Measurements from ENCODE around the gene ZNF385A. TPM values are rescaled to one million over a fixed set of nuclear protein-coding genes. Genes with fewer than 3 reads are reported as not detected.

ZNF385A gene
- total and polyA plus RNA-seq, 4 donors, result 2.5 to 4.0 (median 2.8) TPM

- Histone ChIP-seq H3K9me3 (ENCODE audit: control insufficient read depth in 4 of 4, low read length in 3 of 4) (no peaks in the 10 kb centered on the region), H3K4me3 (ENCODE audit: low read depth in 1 of 3, low read length in 3 of 3) (no peak overlapping the region), H3K36me3 (ENCODE audit: control insufficient read depth in 4 of 4, insufficient read depth in 3 of 4, low read depth in 1 of 4, low read length in 3 of 4) (no peaks in the 10 kb centered on the region), H3K27me3 (ENCODE audit: control insufficient read depth in 4 of 4, insufficient read depth in 4 of 4, low read length in 3 of 4) (no peaks in the 10 kb centered on the region), H3K9ac (ENCODE audit: low read depth in 1 of 2, low read length in 2 of 2) (no peak overlapping the region), H3K4me1 (ENCODE audit: control insufficient read depth in 4 of 4, insufficient read depth in 4 of 4, low read length in 3 of 4) (peaks cover 5 to 11% (median 7%) of the 10 kb centered on the region in 4 donors), H3K27ac (ENCODE audit: low read depth in 1 of 2, low read length in 2 of 2) (peak overlapping the region in 1 of 2 donors; percentile 16)
- TF ChIP-seq, protein P1, sequence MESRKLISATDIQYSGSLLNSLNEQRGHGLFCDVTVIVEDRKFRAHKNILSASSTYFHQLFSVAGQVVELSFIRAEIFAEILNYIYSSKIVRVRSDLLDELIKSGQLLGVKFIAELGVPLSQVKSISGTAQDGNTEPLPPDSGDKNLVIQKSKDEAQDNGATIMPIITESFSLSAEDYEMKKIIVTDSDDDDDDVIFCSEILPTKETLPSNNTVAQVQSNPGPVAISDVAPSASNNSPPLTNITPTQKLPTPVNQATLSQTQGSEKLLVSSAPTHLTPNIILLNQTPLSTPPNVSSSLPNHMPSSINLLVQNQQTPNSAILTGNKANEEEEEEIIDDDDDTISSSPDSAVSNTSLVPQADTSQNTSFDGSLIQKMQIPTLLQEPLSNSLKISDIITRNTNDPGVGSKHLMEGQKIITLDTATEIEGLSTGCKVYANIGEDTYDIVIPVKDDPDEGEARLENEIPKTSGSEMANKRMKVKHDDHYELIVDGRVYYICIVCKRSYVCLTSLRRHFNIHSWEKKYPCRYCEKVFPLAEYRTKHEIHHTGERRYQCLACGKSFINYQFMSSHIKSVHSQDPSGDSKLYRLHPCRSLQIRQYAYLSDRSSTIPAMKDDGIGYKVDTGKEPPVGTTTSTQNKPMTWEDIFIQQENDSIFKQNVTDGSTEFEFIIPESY (IDR thresholded peaks at IDR 0.05), result no peak
- TF ChIP-seq HNF4A (conservative IDR thresholded peaks at IDR 0.05) (no peak), NR2F2 (IDR thresholded peaks at IDR 0.05) (no peak), GABPA (IDR thresholded peaks at IDR 0.05 in 1 of 2, conservative IDR thresholded peaks at IDR 0.05 in 1 of 2) (no peak), YY1 (IDR thresholded peaks at IDR 0.05) (no peak), FOXA2 (IDR thresholded peaks at IDR 0.05) (no peak)
- TF ChIP-seq, protein P2, sequence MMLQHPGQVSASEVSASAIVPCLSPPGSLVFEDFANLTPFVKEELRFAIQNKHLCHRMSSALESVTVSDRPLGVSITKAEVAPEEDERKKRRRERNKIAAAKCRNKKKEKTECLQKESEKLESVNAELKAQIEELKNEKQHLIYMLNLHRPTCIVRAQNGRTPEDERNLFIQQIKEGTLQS (IDR thresholded peaks at IDR 0.05), result no peak
- no peak for DNase-seq (ENCODE audit: low spot score)
- WGBS, result 92% methylated on average over 3 of the region's 3 CpGs
These were observed 1.4 kb downstream of the ZNF385A start for GRCh38 chr12:54383041-54383609.

DNA sequence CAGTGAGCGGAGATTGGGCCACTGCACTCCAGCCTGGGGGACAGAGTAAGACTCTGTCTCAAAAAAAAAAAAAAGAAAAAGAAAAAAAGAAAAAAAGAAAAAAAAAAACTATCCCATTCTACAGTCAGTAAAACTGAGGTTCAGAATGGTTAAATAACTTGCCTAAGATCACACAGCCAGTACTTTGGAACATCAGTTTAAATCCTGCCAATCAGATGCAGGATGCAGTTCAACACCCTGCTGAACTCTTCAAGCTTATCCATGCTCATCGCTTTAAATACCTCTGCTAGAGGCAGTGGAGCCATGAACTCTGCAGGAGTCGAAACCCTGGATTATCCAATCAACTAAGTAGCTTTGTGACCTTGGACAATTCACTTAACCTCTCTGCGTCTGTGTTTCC is 3.4 kb downstream of the ZNF385A start:
- peaks cover 5 to 11% (median 7%) of the 10 kb centered on the region in 4 donors for H3K4me1 ChIP-seq (ENCODE audit: control insufficient read depth in 4 of 4, insufficient read depth in 4 of 4, low read length in 3 of 4)
- H3K9ac ChIP-seq (ENCODE audit: low read depth in 1 of 2, low read length in 2 of 2), result no peak overlapping the region
- TF ChIP-seq EGR1 (IDR thresholded peaks at IDR 0.05; ENCODE audit: low read depth in 2 of 2) (no peak), CTCF (IDR thresholded peaks at IDR 0.05; ENCODE audit: low read depth, low read length, missing input control) (no peak), JUND (IDR thresholded peaks at IDR 0.05) (no peak), SP1 (IDR thresholded peaks at IDR 0.05) (no peak), TAF1 (conservative IDR thresholded peaks at IDR 0.05) (no peak), FOXA1 (IDR thresholded peaks at IDR 0.05) (no peak), RXRA (IDR thresholded peaks at IDR 0.05) (no peak), RAD21 (IDR thresholded peaks at IDR 0.05) (no peak), YY1 (IDR thresholded peaks at IDR 0.05) (no peak), HNF4A (conservative IDR thresholded peaks at IDR 0.05) (no peak), NR2F2 (IDR thresholded peaks at IDR 0.05) (no peak), GABPA (IDR thresholded peaks at IDR 0.05 in 1 of 2, conservative IDR thresholded peaks at IDR 0.05 in 1 of 2) (no peak), HNF4G (IDR thresholded peaks at IDR 0.05) (no peak)
- TF ChIP-seq, protein P3, sequence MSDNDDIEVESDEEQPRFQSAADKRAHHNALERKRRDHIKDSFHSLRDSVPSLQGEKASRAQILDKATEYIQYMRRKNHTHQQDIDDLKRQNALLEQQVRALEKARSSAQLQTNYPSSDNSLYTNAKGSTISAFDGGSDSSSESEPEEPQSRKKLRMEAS (IDR thresholded peaks at IDR 0.05), result no peak
- TF ChIP-seq, protein P2 (IDR thresholded peaks at IDR 0.05), result no peak
- TF ChIP-seq, protein P4, sequence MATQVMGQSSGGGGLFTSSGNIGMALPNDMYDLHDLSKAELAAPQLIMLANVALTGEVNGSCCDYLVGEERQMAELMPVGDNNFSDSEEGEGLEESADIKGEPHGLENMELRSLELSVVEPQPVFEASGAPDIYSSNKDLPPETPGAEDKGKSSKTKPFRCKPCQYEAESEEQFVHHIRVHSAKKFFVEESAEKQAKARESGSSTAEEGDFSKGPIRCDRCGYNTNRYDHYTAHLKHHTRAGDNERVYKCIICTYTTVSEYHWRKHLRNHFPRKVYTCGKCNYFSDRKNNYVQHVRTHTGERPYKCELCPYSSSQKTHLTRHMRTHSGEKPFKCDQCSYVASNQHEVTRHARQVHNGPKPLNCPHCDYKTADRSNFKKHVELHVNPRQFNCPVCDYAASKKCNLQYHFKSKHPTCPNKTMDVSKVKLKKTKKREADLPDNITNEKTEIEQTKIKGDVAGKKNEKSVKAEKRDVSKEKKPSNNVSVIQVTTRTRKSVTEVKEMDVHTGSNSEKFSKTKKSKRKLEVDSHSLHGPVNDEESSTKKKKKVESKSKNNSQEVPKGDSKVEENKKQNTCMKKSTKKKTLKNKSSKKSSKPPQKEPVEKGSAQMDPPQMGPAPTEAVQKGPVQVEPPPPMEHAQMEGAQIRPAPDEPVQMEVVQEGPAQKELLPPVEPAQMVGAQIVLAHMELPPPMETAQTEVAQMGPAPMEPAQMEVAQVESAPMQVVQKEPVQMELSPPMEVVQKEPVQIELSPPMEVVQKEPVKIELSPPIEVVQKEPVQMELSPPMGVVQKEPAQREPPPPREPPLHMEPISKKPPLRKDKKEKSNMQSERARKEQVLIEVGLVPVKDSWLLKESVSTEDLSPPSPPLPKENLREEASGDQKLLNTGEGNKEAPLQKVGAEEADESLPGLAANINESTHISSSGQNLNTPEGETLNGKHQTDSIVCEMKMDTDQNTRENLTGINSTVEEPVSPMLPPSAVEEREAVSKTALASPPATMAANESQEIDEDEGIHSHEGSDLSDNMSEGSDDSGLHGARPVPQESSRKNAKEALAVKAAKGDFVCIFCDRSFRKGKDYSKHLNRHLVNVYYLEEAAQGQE (IDR thresholded peaks at IDR 0.05), result no peak
- TF ChIP-seq, protein P1 (IDR thresholded peaks at IDR 0.05), result no peak

More for the DNA sequence above, 3.4 kb downstream of the ZNF385A start:
- WGBS, result 96% methylated on average over 4 of the region's 4 CpGs
- no peak overlapping the region for H3K27ac ChIP-seq (ENCODE audit: low read depth in 1 of 2, low read length in 2 of 2)
- H3K4me3 ChIP-seq (ENCODE audit: low read depth in 1 of 3, low read length in 3 of 3), result no peak overlapping the region
- H3K27me3 ChIP-seq (ENCODE audit: control insufficient read depth in 4 of 4, insufficient read depth in 4 of 4, low read length in 3 of 4), result no peaks in the 10 kb centered on the region
- DNase-seq (ENCODE audit: low spot score), result no peak
- no peaks in the 10 kb centered on the region for H3K36me3 ChIP-seq (ENCODE audit: control insufficient read depth in 4 of 4, insufficient read depth in 3 of 4, low read depth in 1 of 4, low read length in 3 of 4)
- H3K9me3 ChIP-seq (ENCODE audit: control insufficient read depth in 4 of 4, low read length in 3 of 4), result no peaks in the 10 kb centered on the region
